Upper lobe of right lung (tissue), 1 donor: ENCODE results near the gene SCN8A. TPM values are rescaled to one million over a fixed set of nuclear protein-coding genes. Genes with fewer than 3 reads are reported as not detected.

Experiments
- ATAC-seq: fragments of 200-7000 bp; cut with Tn5 transposase; one replicate; pipeline ENCODE4 v1.9.1; 2020; ENCODE audit warnings: mild to moderate bottlenecking, moderate library complexity
- DNase-seq: peaks from one replicate; pipeline ENCODE4 v3.0.0-alpha.2; 2020
- H3K27ac ChIP-seq: fragments of 200-600 bp; one replicate; pipeline ENCODE4 v1.8.0; 2022
- H3K27me3 ChIP-seq: fragments of 200-600 bp; one replicate; pipeline ENCODE4 v1.8.0; 2022; ENCODE audit warnings: mild to moderate bottlenecking
- H3K36me3 ChIP-seq: fragments of 200-600 bp; one replicate; pipeline ENCODE4 v1.8.0; 2022
- H3K4me1 ChIP-seq: fragments of 200-600 bp; one replicate; pipeline ENCODE4 v1.8.0; 2022
- H3K4me3 ChIP-seq: fragments of 200-600 bp; one replicate; pipeline ENCODE4 v1.8.0; 2022; ENCODE audit warnings: mild to moderate bottlenecking
- H3K9me3 ChIP-seq: fragments of 200-600 bp; one replicate; pipeline ENCODE4 v1.8.0; 2022
- intact Hi-C: fragments of 100-400 bp; cut with DNase I; formaldehyde crosslinking; loops from one replicate; pipeline ENCODE4 v1.11.0; 2022
- total RNA-seq: library from RNA; stranded (reverse); fragmentation: NEBNext Ultra II Directional; extraction: Animal tissue kit (Norgen Biotek cat#: 25700); gene quantifications from one replicate; pipeline ENCODE4 v1.2.1, GENCODE V29; 2021
- TF ChIP-seq, protein P1 (sequence below): fragments of 200-600 bp; IDR thresholded peaks from one replicate; pipeline ENCODE4 v1.8.0; 2022; ENCODE audit warnings: antibody characterized with exemption
- donor health status: DM: no; HTN: yes; CAD: no; lungs with severe emphysema.

Gene SCN8A
- total RNA-seq, 1 donor from 2014 or later: 1.1 TPM

DNA sequence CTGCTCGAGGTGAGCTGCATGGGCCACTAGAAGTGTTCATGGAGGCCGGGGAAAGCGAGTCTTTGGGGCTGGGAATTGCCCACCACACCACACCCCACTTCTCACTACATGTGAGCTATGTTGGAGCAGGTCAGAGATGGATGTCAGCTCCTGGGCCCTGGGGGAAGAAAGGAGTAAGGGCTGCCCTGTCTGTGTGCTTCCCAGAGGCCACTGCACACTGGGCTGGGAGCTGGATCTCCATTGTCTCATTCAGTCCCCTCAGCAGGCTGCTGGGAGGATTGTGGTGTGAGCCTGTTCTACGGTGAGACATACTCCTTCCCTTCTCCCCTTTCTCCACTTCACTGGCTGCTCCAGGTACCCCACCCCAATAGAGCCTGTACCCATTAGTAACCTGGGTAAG lies 247.0 kb downstream of the SCN8A start:
- intact Hi-C loops: no loop called here
- Histone ChIP-seq H3K9me3 (no peaks in the 10 kb centered on the region), H3K4me1 (no peaks in the 10 kb centered on the region), H3K27me3 (peaks cover 18% of the 10 kb centered on the region), H3K4me3 (no peak overlapping the region), H3K27ac (no peak overlapping the region), H3K36me3 (no peaks in the 10 kb centered on the region)
- TF ChIP-seq, protein P1, sequence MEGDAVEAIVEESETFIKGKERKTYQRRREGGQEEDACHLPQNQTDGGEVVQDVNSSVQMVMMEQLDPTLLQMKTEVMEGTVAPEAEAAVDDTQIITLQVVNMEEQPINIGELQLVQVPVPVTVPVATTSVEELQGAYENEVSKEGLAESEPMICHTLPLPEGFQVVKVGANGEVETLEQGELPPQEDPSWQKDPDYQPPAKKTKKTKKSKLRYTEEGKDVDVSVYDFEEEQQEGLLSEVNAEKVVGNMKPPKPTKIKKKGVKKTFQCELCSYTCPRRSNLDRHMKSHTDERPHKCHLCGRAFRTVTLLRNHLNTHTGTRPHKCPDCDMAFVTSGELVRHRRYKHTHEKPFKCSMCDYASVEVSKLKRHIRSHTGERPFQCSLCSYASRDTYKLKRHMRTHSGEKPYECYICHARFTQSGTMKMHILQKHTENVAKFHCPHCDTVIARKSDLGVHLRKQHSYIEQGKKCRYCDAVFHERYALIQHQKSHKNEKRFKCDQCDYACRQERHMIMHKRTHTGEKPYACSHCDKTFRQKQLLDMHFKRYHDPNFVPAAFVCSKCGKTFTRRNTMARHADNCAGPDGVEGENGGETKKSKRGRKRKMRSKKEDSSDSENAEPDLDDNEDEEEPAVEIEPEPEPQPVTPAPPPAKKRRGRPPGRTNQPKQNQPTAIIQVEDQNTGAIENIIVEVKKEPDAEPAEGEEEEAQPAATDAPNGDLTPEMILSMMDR: no peak
- DNase-seq (no peak), ATAC-seq (no peak)

DNA sequence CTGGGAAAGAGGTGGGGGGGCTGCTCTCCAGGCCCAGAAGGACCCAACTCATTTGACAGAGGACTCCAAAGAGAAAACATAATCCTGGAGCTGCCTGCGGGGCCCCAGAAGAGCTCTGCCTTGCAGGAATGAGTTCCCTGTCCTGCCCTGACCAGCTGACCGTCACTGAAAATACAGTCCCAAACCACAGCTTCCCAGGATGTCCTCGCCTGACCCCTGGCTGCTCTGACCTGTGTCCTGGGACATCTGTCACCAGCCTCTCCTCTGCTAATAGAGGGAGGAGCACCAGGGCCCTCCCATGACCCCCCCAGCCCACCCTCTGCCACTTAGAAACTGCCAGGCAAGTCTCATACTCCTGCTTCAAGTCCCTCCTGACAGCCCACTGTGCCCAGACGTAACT lies 247.7 kb downstream of the SCN8A start:
- Histone ChIP-seq H3K4me1 (no peaks in the 10 kb centered on the region), H3K27ac (no peak overlapping the region), H3K4me3 (no peak overlapping the region), H3K27me3 (peaks cover 22% of the 10 kb centered on the region), H3K36me3 (no peaks in the 10 kb centered on the region), H3K9me3 (no peaks in the 10 kb centered on the region)
- ATAC-seq: no peak
- DNase-seq: no peak
- intact Hi-C loops: no loop called here
- TF ChIP-seq, protein P1: no peak

DNA sequence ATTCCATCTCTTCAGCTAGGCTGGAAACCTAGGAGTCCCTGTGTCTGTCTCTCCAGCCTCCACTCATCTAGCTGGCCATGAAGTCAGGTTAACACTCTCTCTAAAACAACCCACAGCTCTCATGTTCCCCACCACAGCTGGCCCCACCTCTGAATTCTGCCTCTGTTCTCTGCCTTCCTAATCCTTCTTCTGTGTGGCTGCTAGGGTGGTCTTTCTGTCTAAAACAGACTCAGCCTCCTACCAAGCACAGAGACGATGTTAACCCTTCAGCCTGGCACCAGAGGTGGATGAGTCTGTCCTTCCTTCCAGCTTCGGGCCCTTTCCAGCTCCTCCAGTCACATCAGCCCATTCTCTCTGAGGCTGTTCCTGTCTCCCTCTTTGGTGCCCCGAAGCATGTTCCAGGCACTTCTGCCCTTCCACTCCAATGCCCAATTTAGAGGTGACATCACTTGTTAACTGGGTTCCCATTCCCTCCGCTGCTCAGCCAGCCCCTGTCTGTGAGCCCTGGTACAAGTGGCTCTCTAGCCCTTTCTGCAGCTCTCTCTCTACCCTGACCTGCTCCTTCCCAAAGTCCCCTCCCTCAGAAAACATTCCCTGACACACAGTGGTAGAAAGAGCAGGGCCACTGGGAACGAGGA lies 248.4 kb downstream of the SCN8A start:
- intact Hi-C loops: no loop called here
- H3K27ac ChIP-seq: no peak overlapping the region
- peaks cover 27% of the 10 kb centered on the region for H3K27me3 ChIP-seq
- no peak overlapping the region for H3K4me3 ChIP-seq
- TF ChIP-seq, protein P1: no peak
- H3K36me3 ChIP-seq: no peaks in the 10 kb centered on the region
- H3K4me1 ChIP-seq: no peaks in the 10 kb centered on the region
- no peaks in the 10 kb centered on the region for H3K9me3 ChIP-seq
- ATAC-seq (no peak), DNase-seq (no peak)

DNA sequence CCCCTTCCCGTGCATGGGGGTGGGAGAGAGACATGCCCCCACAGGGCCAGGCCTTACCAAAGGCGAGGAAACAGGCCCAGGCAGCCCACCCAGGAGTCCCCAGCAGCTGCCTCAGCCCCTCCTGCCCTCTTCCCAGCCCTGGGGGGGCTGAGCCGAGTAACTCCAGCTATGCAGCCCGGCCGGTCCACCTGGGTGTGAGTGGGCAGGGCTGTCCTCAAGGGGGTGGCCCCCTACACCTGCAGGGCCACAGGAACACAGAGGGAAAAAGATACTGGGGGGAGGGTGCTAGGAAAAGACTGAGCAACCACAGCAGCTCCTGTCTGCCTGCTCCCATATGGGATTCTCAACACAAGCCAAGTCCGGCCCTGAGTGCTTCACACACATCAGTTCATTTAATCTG lies 249.9 kb downstream of the SCN8A start:
- H3K27me3 ChIP-seq: peaks cover 42% of the 10 kb centered on the region
- ATAC-seq: no peak
- H3K4me1 ChIP-seq: no peaks in the 10 kb centered on the region
- intact Hi-C loops: no loop called here
- DNase-seq: no peak
- no peaks in the 10 kb centered on the region for H3K36me3 ChIP-seq
- no peaks in the 10 kb centered on the region for H3K9me3 ChIP-seq
- TF ChIP-seq, protein P1: no peak
- no peak overlapping the region for H3K27ac ChIP-seq
- no peak overlapping the region for H3K4me3 ChIP-seq

DNA sequence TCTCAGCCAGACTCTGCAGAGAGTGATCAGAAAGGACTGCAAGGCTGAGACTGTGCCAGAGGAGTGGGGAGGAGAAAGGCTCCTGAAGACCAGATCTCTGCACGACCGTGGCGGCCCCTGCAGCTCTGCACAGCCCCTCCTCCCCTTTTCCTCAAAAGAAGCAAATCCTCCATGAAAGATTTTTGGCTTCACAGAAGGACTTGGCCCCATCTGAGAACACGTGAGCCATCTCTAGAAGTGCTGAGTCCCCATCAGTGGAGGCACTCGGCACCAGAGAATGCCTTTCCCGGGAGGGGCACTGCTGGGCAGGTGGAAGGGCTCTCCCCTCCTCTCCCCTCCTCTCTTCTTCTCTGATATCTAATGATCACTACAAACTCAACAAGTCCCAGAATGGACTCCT lies 250.7 kb downstream of the SCN8A start:
- ATAC-seq (no peak), DNase-seq (no peak)
- intact Hi-C loops: no loop called here
- Histone ChIP-seq H3K4me3 (no peak overlapping the region), H3K27ac (no peak overlapping the region), H3K4me1 (peaks cover 4% of the 10 kb centered on the region), H3K9me3 (no peaks in the 10 kb centered on the region), H3K27me3 (peaks cover 50% of the 10 kb centered on the region), H3K36me3 (no peaks in the 10 kb centered on the region)
- TF ChIP-seq, protein P1: no peak

DNA sequence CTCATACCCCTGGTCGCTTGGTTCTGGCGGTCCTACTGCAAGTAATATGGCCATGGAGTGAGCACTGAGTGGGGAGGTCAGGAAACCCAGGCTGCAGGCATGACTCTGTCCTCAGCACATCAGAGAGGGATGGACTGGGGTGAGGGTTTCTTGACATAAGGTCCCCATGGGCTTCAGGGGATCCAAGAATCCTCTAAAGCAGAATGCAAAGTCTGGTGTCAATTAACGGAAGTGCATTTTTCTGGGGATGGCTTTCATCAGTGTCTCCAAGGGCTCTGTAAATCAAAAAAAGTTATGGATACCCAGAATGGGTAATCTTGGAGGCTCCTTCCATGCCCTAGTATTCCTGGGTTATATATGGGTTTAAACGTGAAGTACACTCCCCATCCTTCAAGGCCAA lies 253.8 kb downstream of the SCN8A start:
- intact Hi-C loops: no loop called here
- TF ChIP-seq, protein P1: no peak
- no peak for ATAC-seq
- peaks cover 65% of the 10 kb centered on the region for H3K27me3 ChIP-seq
- H3K4me1 ChIP-seq: peaks cover 17% of the 10 kb centered on the region
- H3K27ac ChIP-seq: no peak overlapping the region
- no peak for DNase-seq
- H3K36me3 ChIP-seq: no peaks in the 10 kb centered on the region
- no peaks in the 10 kb centered on the region for H3K9me3 ChIP-seq
- no peak overlapping the region for H3K4me3 ChIP-seq
